Measurements from ENCODE around the gene RHOT2.

DNA sequence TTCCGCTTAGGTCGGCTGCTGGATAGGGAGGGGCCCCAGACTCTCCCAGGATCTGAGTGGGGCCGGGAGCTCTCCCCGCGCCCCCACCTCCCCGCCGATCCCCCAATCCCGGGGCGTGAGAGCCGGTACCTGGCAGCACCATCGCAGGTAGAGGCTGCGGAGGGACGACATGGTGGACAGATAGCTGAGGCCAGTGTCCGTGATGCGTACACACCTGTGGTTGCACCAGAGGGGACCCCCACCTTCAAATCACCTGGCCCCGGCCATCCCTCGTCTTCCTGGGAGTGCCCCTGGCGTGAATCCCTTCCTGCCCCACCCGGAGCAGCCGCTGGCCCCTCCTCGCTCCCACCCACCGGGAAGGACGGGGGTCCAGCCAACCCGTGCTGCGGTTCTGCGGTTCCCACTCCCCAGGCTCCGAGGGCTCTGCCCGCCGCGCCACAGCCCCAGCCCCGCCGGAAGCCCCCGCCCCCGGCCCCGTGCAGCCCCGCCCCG lies 27.0 kb downstream of the RHOT2 start:
- TF ChIP-seq, protein P1, sequence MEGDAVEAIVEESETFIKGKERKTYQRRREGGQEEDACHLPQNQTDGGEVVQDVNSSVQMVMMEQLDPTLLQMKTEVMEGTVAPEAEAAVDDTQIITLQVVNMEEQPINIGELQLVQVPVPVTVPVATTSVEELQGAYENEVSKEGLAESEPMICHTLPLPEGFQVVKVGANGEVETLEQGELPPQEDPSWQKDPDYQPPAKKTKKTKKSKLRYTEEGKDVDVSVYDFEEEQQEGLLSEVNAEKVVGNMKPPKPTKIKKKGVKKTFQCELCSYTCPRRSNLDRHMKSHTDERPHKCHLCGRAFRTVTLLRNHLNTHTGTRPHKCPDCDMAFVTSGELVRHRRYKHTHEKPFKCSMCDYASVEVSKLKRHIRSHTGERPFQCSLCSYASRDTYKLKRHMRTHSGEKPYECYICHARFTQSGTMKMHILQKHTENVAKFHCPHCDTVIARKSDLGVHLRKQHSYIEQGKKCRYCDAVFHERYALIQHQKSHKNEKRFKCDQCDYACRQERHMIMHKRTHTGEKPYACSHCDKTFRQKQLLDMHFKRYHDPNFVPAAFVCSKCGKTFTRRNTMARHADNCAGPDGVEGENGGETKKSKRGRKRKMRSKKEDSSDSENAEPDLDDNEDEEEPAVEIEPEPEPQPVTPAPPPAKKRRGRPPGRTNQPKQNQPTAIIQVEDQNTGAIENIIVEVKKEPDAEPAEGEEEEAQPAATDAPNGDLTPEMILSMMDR (IDR thresholded peaks at IDR 0.05; ENCODE audit: control extremely low read depth in 1 of 3, insufficient read depth in 1 of 3, low read depth in 1 of 3, low read length in 3 of 3) = no peak
- TF ChIP-seq KDM5A (IDR thresholded peaks at IDR 0.05; ENCODE audit: low read length) (no peak), POLR2A (IDR thresholded peaks at IDR 0.05; ENCODE audit: control extremely low read depth in 1 of 2, low read depth in 2 of 2, low read length in 2 of 2) (no peak)

Measured in H1 (cell line).